HG03575 (cell line): ENCODE measurements around the gene ADGRL3.
"Not testable (repeated sequence)": the region's sequence is repeated elsewhere in the genome, so short reads cannot be mapped to it uniquely, and the experiment has no call there.

Experiments used
- ATAC-seq: cut with Tn5 transposase; IDR thresholded peaks from one replicate; pipeline ENCODE4 v1.9.1; 2021; ENCODE audit not compliant: unreplicated experiment, insufficient number of reproducible peaks, low FRiP score; ENCODE audit errors: extremely low read depth

The ADGRL3 gene

DNA sequence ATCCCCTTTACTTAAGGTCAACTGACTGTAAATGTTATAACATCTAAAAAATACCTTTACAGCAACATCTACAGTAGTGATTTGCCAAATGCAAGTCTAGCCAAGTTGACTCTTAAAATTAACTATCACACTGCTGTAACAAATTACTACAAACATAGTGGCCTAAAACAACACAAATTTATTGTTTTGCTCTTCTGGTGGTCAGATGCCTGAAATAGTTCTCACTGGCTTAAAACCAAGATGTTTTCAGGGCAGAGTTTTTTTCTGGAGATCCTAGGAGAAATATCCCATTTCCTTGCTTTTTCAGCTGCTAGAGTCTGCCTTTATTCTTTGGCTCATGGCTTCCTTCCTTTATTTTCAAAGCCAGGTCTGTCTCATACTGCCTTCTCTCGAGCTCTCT is 120.5 kb downstream of the ADGRL3 start:
- ATAC-seq: no peak

DNA sequence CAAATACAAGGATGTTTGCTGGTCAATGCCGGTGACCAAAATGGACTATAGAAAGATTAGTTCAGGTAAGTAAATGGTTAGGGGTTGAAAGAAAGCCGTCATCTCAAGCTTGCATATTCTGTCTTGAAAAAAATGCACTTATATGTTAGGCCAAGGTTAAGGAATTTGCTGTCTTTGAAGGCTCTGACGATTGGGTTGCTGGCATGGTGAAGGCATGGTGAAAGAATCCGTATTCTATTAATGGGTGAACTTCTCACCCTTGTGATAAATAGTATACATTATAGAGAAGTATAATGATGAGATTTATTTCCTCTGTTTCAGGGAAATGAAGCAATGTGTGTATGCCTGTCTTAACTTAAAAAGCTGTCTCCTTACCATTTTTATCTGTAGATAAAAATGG is 132.6 kb downstream of the ADGRL3 start:
- no peak for ATAC-seq

DNA sequence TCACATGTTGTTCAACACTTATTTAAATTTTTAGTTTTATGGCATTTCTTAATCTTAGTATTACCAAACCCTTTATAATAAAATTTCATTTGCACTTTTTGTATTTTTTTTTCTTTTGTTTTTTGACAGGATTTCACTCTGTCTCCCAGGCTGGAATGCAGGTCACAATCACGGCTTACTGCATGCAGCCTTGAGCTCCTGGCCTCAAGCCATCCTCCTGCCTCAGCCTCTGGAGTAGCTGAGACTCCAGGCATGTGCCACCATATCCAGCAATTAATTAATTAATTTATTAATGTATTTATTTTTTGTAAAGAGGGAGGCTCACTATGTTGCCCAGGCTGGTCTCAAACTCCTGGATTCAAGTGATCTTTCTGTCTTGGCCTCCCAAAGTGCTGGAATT is 133.4 kb downstream of the ADGRL3 start:
- ATAC-seq: no peak

DNA sequence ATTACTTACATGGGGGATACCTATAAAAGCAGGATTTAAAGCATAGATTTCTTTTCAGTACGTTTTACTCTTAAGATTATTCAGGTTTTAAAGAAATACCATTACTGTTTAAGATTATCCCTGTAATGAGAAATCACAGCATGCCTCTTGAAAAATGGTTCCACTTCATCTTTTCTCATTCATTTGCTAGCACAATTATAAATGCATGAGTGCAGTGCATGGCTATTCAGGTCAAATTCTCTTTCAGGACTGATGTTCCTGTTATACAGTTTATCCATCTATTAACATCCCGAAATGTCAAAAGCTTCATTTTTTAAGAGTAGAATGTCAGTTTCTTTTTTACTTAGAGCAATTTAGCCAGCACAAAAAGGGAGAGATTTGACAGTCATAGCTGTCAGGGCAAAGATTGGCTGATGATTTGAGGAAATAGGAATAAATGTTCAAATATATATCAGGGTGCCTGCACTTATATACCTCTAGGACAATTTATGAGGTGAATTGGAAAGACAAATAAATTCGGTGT is 135.2 kb downstream of the ADGRL3 start:
- no peak for ATAC-seq

DNA sequence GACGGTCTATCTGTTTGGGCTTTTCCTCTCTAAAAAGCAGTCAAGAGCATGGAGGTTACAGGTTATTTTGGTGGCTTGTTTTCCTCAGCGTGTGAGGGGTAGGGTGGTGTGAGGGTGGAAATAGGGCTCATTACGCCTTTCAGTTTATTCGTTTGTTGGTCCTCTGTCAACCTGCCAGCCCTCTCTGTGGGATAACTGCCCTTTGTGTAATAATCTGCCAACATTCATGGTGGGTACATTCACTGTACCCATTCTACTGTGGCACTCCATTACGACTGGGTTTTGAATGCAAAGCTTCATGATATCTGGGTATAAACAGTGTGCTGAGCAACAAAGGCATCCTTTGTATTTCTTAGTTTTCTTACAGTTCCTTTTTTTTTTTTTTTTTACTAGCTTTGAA is 136.4 kb downstream of the ADGRL3 start:
- no peak for ATAC-seq

DNA sequence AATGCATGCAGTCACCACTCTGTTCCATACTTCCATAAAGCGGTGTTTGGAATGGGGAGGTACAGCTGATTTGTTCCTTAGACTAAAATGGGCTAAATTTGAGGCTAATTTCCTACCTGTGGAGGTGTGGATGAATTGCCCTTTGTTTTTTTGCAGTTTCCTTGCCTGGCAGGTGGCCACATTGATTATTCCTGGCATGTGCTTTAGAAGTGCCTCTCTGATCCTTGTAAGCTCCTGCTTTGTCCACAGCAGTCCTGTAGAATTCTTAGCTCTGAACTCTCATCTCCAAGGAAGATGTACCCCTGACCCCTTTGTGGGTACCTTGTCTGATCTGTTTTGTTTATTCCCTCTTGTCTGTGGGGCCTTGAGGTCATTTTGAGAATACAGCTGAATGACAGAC is 136.8 kb downstream of the ADGRL3 start:
- ATAC-seq: no peak

DNA sequence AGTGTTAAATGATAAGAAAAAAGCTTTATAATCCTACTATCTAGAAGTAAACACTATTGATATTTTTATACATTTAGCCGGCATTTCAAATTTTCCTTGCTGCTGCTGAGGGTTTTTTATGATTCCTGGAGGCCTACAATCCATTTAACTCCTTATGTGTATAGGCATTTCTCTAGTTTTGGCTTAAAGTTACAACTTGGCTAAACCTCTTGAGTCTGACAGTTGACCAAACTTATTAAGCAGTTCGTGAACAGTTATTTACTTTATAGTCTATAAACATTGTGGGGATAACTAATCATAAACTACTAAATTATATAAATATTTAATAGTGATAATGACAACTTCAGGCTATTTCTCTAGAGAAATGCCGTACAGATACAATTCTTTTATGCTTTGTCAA is 141.9 kb downstream of the ADGRL3 start:
- no peak for ATAC-seq

DNA sequence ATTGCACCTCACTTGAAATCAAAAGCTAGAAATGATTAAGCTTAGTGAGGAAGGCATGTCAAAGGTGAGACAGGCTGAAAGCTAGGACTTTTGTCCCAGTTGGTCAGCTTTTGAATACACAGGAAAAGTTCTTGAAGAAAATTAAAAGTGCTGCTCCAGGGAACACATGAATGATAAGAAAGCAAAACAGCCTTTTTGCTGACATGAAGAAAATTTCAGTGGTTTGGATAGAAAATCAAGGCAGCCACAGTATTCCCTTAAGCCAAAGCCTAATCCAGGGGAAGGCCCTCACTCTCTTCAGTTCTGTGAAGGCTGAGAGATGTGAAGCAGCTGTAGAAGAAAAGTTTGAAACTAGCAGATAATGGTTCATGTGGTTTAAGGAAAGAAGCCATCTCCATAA is 150.8 kb downstream of the ADGRL3 start:
- no peak for ATAC-seq

DNA sequence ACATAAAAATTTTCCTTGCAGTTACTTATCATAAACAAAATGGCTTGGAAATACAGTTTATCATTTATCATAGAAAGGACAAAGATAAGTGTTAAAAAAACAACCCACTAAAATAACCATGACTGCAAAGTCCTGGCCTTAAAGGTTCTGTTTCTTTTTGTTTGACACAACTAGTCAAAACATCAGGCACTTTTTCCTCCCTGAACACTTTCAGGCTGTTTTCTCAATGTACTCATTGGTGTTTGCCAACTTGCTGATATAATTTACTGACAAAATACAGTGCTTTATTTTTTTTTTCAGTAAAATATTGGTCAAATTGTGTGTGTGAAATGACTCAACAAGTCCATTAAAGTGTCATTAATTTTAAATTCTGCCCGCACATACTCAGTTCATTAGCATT is 156.6 kb downstream of the ADGRL3 start:
- ATAC-seq: no peak

DNA sequence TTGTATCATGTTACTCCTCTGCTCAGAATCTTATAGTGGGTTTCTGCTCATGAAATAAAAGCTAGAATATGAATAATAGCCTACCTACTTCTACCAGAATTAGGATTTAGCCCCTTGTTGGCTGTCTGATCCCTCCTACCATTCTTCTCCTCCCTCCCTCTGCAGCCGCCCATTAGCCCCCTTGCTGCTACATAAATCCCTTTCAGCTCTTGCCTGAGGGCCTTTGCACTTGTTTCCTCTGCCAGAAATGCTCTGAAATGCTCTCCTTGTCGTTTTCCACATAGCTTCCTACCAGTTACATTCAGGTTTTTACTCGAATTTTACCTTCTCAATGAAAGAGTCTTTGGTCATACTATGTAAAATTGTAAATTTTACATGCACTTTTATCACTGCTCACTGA is 159.2 kb downstream of the ADGRL3 start:
- no peak for ATAC-seq

DNA sequence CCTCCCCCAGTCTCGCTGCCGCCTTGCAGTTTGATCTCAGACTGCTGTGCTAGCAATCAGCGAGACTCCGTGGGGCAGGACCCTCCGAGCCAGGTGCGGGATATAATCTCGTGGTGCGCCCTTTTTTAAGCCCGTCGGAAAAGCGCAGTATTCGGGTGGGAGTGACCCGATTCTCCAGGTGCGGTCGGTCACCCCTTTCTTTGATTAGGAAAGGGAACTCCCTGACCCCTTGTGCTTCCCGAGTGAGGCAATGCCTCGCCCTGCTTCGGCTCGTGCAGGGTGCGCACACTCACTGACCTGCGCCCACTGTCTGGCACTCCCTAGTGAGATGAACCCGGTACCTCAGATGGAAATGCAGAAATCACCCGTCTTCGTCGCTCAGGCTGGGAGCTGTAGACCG is 172.7 kb downstream of the ADGRL3 start:
- ATAC-seq: not testable (repeated sequence)

DNA sequence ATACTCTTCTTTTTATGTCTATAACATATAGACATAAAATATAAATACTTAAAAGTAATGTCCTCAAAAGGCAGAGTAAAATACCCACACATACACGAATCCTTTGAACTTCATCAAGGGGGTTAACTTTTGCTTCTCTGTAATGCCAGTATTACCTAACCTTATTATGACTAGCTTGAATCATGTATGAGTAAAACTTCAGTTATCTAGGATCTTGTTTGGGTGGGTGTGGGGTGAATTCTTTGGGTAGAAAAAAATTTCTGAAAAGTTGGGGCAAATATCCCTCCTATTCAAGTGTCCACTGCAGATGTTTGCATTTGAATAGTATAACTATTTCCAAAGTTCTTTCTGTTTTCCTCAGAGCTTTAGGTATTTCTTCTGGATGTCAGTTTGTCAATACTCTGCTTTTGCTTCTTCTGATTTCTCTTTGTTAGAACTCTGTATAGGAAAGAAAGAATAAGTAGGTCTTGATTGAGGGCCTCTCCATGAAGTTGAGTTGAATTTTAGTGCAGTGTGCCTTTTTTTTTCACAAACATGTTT is 173.8 kb downstream of the ADGRL3 start:
- ATAC-seq: no peak

DNA sequence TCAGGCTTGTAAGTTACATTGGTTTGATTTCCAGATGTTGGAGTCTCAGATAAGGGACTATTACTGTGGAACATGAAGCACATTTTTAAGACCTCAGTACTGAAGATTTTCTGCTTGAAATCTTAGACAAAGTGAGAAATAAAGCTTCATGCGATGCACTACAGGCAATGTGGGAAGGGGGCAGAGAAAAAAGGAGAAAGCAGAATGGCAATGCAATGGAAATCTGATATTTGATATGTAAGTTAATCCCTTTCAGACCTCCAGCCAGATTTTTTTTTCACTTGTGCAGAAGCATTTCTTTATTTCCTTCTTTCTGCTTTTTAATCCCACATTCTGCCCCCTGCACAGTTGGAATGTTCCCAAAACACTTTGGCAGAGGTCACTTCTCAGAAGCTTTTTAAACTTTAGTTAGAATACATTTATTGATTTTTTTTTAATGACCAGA is 174.3 kb downstream of the ADGRL3 start:
- no peak for ATAC-seq

DNA sequence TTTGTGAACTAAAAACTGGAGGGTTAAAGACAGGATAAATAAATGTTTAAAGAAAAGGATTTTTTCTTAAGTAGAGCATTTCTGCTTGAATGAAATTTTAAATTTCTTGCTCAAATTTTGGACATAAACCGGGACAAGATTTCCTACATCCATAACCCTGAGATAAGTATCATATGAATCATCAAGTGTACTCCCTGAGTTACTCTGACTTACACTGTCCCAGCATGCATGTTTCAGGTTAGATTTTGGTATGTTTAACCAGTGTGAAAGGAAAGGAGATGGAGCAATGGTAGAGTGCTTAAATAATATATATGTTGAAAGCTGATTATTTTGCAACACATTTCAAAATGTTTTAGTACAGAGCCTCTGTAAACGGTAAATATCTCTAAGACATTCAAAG is 175.2 kb downstream of the ADGRL3 start:
- no peak for ATAC-seq

DNA sequence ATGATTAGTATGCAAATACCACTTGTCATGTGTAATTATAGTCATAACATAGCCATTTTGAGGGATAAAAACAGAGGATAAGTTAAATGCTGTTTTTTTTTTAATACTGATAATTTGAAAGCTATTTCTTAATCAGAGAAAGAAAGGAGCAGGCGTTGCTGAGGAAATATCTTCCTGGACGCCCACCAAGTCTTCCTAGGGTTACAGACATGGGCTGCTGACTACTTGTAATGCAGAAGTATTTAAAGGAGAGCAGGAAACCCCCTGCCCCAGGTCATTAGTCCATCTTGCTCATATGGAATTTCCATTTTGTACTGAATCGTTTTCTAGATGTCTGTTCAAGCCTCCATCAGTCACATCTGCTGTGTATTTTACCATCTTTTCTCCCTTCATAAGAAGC is 176.2 kb downstream of the ADGRL3 start:
- no peak for ATAC-seq

DNA sequence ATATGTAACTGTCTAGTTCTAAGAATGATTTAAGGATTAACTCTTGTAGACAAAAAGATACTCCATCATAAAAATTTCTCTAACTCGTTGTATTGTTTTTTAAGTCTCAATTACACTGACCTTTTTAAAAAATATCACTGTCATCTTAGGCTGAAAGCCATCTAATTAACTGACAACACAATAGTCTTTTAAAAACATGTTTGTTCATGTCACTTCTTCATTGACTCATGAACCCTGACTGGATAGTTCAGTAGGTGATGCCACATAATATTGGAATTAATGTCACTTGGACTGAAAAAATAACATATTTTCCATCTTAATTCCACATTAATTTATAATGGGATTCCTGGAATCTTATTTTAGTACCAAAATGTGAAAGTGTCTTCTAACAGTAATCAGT is 179.3 kb downstream of the ADGRL3 start:
- ATAC-seq: no peak

DNA sequence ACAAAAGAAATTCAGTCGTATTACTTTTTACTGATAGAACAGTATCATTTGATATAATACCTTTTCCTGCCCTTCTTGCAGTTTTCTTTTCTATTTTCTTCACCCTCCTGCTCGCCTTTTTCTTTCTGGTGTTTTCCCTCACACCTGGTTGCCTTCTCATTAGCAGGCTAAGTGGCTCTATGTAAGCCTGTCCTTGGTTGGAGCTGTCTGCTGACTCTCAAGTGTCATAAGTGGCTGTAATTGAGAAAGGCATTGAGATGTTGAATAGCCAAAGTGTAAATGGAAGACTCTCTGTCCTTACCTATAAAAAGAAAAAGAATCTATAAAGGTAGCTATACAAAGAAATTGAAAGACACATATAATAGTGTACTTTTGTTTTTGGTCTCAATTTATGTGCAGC is 180.7 kb downstream of the ADGRL3 start:
- no peak for ATAC-seq

DNA sequence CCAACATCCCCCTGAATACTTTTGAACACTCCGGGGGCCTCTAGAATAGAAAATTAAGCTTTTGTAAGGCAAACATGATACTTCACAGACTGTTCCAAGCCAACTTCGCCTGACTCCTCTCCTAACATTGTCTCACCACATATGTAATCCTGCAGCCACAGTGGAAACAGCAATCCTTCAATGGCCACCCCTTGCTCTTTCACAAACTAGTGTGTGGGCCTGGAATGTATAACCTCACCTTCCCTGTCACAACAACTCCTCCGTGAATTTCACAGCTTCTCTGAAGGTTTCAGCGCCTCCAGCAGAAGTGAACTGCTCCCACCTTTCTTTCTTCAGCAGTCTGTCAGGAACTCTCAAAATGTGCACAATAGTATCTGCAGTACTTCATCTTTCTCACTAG is 185.1 kb downstream of the ADGRL3 start:
- ATAC-seq: no peak

DNA sequence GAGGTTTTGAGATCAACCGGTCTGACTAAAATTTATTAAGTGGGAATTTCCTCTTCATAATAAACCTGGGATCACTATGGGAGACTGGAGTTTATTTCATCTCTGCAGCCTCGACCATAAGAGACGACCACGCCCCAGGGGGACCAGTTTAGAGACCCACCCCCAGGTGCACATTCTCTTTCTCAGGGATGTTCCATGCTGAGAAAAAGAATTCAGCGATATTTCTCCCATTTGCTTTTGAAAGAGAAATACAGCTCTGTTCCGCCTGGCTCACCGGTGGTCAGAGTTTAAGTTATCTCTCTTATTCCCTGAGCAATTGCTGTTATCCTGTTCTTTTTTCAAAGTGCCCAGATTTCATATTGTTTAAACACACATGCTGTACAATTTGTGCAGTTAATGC is 187.2 kb downstream of the ADGRL3 start:
- not testable (repeated sequence) for ATAC-seq

DNA sequence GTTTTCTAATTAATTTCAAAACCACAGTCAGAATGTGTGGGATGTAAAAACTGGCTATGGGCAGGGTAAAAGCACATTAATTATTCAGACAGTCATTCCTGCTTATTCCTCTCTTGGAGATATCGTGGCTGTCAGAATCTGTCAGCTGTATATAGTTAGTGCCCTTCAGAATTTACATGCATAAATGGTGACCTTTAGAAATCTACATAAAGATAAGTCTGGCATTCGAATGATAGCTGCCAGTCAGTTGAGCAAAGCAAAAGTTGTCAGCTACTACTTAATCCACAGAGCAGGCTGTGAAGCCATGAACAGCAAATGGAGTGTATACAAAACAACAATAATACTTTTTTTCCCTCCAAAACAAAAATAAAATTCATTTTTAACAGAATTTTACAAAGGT is 189.5 kb downstream of the ADGRL3 start:
- ATAC-seq: no peak

DNA sequence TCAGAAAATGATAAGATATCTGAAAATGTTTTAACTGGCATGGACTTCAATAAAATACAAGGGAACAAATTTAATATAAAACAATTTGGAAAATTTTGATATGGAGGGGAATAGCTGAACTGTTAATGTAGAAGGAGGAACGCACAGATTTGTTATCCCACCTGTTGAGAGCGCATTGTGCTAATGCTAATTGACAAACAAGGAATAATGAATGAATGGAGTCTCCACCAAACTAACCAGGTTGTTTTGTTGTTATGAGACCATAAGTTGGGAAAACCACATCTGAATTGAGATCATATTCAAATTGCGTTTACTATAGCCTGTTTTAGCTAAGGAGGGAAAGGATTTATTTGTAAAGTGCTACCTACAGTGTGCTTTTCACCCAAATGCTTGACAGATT is 195.6 kb downstream of the ADGRL3 start:
- no peak for ATAC-seq
